Inflammatory macrophage (primary cell): Measurements from ENCODE around the gene APOBEC3H.
"Not testable (repeated sequence)": the region's sequence is repeated elsewhere in the genome, so short reads cannot be mapped to it uniquely, and the experiment has no call there.

ENCODE experiments used
- DNase-seq, 2 donors: peaks; one replicate each; pipeline ENCODE4 v3.0.0-alpha.2; 2020 to 2022
- total RNA-seq, 18 experiments: gene quantifications; one replicate each; lab custom pipeline; 2026; ENCODE audit warnings: mixed read lengths in 6 of 18, inconsistent platforms in 2 of 18; lab: John Stamatoyannopoulos, UW

APOBEC3H gene
- total RNA-seq: 0 to 0.98 (median 0.17) reads per million in 18 experiments

DNA sequence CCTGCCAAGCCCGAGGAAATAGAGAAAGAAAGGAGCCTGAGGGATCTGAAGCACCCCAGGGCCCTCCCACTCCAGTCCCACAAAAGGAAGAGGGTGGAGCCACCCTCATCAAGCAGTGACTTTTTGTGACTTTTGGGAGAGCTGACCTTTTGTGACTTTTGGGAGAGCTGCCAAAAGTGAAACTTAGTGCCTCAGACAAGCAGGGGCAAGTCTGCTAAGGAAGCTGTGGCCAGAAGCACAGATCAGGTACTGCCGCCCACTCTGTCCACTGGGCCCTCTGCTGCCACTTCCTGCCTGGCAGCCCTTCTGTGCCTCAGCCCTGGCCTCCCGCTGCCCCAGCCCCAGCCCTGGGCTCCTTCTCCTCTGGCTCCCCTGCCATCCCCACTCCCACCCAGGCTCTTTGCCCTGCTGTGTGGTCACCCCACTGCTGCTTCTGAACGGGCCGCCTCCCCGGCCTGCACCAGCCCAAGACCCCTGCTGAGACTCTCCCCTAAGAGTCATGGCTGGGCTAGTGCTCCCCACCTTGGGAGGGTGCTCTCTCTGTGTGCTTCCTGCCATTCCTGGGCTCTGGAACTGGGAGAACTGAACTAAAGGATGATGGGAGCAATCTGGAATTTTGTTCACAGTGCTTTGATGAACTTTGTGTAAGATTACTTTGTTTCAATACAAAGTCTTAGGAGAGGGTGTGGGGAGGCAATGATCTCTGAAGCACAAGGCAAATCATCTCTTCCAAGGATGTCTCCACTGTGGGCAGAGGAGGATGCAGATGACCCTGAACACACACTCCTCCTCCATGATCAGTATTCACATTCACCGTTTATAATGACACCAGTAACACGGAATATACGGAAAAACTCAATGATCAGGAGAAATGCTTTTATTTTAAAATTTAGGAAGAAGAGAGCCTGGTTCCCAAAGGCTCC is at the start of gene APOBEC3H:
APOBEC3H (plus strand) TSS at position 147 of the 923 bp plus-strand sequence. CDS start 3,035 bp downstream, outside the sequence.
- peak; percentile 55 to 68 for DNase-seq

DNA sequence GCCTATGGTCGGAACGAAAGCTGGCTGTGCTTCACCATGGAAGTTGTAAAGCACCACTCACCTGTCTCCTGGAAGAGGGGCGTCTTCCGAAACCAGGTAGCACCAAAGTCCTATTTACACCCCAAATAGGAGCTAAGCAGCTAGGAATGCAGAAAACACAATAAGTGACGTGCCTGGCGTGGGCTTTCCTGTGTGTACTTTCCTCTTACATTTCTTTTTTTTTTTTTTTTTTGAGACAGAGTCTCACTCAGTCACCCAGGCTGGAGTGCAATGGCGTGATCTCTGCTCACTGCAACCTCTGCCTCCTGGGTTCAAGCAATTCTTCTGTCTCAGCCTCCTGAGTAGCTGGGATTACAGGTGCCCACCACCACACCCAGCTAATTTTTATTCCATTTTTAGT is 47.6 kb upstream of the APOBEC3H start:
- not testable (repeated sequence) for DNase-seq

DNA sequence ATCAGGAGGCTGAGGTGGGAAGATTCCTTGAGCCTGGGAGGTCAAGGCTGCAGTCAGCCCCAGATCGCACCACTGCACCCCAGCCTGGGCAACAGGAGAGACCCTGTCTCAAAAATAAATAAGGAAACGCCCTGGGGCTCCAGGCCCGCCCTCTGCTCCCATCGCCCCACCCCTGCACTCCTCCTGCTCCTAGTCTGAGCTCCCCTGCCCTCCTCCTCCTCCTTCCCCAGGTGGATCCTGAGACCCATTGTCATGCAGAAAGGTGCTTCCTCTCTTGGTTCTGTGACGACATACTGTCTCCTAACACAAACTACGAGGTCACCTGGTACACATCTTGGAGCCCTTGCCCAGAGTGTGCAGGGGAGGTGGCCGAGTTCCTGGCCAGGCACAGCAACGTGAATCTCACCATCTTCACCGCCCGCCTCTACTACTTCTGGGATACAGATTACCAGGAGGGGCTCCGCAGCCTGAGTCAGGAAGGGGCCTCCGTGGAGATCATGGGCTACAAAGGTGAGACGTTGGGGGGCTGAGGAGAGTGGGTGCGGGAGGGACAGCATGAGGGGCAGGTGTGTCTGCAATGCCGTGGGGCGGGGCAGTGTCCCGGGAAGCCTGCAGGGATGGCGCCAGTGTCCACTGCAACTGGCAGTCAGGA is 45.1 kb upstream of the APOBEC3H start:
- DNase-seq: not testable (repeated sequence)

DNA sequence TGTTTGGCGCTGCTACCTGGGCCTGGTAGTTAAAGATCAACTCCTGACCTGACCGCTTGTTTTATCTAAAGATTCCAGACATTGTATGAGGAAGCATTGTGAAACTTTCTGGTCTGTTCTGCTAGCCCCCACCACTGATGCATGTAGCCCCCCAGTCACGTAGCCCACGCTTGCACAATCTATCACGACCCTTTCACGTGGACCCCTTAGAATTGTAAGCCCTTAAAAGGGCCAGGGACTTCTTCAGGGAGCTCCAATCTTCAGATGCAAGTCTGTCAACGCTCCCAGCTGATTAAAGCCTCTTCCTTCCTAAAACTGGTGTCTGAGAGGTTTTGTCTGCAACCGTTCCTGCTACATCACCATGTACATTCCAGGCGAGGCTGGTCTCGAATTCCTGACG is 41.4 kb upstream of the APOBEC3H start:
- no peak for DNase-seq

DNA sequence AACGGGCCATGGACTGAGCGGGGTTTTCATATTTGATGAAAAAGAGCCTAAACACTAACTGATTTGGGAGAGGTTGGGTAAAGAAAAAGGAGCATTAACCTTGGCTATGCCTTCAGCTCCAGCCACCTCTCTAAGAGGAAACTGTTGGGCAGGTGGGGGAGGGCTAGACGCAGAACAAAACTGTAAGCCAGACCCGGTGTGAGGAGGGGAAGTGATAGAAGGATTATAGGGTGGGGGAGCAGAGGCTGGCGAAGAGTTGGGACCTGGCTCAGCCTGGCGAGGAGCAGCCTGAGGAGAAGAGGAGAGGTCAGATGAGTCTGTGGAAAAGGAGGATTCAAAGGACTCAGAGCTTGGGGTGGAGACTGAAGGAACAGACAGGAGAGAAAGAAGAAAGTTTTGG is 35.8 kb upstream of the APOBEC3H start:
- DNase-seq: not testable (repeated sequence)

DNA sequence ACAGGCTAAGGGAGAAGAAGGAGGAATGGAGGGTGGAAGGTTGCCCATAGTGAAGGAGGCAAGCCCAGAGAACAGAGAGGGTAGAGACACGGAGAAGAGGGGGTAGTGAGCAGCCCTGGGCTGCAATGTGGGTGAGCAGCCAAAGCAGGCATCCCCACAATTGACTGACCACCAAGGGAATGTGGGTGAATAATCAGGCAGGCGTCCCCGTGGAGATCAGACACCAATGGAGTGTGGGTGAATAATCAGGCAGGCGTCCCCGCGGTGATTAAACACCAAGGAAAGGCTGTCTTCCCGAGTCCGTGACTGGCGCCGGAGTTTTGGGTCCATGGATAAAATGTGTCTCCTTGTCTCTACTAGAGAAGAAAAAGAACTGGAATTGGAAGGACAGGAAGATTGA is 35.1 kb upstream of the APOBEC3H start:
- DNase-seq: not testable (repeated sequence)

DNA sequence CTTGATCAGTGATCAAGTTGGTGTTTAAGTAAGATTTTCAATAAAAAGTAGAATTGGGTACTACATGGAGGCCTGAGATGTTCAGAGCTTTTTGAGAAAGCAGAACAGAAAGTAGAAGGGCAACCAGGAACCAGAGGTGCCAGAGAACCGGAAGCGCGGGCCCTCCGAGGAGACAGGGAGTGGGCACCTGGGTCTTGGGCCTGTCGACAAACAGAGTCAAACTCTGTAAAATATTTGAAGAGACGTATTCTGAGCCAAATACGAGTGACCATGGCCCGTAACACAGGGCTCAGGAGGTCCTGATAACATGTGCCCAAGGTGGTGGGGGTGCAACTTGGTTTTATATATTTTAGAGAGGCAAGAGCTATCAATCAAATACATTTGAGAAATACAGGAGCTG is 33.1 kb upstream of the APOBEC3H start:
- not testable (repeated sequence) for DNase-seq

DNA sequence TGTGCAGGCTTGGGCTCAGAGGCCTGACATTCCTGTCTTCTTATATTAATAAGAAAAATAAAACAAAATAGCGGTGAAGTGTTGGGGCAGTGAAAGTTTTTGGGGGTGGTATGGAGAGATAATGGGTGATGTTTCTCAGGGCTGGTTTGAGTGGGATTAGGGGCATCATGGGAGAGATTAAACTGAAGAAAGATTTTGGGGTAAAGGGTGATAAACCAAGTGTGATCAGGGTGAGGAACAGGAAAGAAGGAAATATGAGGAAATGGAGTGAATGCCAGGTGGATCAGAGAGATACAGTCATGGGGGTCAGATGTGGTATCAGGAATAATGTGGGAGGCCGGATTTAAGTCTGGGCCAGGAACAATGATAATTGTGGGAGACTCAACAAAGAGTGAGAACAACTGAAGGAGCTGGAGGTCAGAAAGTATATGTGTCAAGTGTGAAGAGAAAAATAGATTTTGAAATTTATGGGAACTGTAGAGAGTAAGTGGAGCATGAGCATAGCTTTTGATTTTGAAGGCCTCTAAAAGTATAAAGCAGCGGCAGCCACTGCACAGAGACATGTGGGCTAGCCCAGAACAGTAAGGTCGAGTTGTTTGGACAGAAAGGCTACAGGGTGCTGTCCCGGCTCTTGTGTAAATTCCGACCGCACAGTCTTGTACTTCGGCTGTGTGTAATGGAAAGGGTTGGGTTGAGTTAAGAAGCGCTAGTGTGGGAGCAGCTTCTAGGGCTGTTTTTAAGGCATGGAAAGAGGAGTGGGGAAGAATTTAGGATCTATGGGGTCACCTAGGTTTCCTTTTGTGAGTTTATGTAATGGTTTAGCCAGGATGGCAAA is 30.4 kb upstream of the APOBEC3H start:
- not testable (repeated sequence) for DNase-seq

DNA sequence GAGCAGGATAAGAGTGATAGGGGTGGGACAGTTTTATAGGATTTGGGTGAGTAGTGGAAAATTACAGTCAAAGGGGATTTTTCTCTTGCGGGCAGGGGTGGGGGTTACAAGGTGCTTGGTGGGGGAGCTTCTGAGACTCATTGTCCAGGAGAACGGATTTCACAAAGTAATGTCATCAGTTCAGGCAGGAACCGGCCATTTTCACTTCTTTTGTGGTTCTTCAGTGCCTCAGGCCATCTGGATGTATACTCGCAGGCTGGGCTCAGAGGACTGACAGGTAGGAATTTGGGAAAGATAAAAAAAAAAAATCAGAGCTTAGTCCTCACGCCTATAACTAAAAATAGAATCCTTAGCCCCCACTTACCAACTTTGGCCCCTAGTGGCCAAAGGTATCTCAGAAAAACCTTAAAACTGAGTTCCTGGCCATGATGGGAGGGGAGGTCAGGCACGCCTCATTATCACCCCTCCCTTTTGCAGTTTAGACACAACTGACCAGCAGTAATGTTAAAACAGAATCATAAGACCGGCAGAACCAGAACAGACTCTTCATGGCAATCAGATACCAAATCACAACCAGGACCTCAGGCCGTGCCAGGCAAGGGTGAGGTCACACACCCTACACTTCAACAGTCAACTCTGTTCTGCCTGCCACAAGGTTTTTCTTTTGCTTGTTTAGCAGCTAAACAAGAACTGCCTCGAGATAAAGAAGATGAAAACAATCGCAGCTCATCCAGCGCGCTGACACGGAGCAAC is 28.8 kb upstream of the APOBEC3H start:
- DNase-seq: no peak

DNA sequence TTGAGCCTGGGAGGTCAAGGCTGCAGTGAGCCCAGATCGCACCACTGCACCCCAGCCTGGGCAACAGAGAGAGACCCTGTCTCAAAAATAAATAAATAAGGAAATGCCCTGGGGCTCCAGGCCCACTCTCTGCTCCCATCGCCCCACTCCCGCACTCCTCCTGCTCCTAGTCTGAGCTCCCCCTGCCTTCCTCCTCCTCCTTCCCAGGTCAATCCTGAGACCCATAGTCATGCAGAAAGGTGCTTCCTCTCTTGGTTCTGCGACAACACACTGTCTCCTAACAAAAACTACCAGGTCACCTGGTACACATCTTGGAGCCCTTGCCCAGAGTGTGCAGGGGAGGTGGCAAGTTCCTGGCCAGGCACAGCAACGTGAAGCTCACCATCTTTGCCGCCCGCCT is 26.9 kb upstream of the APOBEC3H start:
- no peak for DNase-seq

DNA sequence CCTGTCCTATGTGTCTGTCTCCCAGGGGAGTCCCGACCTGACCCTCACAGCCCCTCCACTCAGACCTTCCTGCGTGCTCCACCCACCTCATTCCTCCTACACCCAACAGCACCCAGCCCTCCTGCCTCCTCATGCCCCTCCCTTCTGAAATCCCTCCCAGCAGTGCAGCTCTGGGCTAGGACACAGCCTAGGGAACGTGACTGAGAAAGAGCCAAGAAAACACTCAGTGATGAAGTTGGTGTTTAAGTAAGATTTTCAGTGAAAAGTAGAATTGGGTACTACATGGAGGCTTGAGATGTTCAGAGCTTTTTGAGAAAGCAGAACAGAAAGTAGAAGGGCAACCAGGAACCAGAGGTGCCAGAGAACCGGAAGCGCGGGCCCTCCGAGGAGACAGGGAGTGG is 24.5 kb upstream of the APOBEC3H start:
- DNase-seq: peak in 1 of 2 donors; percentile 43

DNA sequence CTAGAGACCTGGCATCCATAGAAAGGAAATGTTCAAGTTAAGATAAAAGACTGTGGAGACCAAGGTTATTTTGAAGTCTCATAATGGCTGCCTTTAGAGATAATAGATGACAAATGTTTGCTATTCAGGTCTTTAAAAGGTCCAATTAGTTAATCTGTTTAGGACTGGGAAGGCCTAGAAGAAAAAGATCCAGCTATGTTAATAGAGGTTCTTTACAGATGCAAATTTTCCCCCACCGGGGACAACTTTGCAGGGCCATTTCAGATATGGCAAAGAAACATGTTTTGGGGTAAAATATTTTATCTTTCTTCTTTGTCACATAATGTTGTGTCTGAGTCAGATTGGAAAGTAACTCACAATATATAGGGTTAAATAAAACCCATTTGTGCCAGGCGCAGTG is 23.1 kb upstream of the APOBEC3H start:
- DNase-seq: no peak

DNA sequence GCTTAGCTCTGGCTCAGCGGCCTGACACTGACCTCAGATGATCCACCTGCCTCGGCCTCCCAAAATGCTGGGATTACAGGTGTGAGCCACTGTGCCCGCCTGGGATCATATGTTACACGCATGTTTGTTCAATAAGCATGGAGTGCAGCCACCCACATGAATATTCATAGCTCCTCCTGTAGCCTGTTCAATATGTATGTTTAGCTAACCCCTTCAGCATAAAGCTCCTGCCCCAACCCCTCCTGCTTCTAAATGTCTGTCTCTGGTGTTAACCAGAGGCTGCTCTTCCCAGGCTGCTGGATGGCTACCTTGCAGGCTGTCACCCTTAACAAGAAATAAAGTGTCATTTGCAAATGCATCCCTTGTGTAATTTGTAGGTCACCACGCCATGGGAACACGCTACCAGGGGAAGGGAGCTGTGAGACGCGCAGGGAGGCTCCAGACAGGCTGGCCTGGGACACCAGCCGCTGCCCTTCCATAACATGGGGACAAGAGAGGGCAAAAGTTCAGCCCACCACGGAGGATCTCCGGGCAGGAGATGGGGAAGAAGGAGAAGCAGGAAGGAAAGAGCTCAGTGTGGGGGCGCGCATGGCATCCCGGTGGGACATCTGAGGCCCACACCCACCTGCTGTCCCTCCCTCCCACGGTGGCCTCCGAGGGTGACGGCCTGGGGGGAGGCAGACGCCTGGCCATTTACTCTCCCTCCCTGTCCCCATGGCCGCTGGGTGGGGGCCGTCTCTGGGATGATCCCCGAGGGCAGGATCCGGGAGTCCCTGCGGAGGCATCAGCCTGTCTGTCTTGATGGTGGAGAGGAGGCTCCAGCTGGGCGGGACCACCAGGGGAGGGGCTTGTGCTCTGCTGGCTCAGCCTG is 20.7 kb upstream of the APOBEC3H start:
- not testable (repeated sequence) for DNase-seq

DNA sequence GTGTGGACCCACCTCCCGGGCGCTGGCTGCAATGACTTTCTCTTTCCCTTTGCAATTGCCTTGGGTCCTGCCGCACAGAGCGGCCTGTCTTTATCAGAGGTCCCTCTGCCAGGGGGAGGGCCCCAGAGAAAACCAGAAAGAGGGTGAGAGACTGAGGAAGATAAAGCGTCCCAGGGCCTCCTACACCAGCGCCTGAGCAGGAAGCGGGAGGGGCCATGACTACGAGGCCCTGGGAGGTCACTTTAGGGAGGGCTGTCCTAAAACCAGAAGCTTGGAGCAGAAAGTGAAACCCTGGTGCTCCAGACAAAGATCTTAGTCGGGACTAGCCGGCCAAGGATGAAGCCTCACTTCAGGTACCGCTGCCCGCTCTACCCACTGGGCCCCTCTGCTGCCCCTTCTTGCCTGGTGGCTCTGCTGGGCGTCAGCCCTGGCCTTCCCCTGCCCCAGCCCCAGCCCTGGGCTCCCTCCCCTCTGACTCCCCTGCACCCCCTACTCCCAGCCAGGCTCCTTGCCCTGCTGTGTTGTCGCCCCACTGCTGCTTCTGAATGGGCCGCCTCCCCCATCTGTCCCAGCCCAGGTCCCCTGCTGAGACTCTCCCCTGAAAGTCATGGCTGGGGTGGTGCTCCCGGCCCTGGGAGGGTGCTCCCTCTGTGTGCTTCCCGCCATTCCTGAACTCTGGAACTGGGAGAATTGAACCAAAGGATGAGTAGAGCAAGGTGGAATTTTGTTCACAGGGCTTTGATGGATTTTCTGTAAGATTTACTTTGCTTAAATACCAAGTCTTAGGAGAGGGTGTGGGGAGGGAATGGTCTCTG is 19.8 kb upstream of the APOBEC3H start, which contains the start of gene APOBEC3G:
APOBEC3G (plus strand) TSS at position 250 of the 815 bp plus-strand sequence; CDS start at position 337, 87 bp downstream.
- peak; percentile 76 to 81 for DNase-seq

DNA sequence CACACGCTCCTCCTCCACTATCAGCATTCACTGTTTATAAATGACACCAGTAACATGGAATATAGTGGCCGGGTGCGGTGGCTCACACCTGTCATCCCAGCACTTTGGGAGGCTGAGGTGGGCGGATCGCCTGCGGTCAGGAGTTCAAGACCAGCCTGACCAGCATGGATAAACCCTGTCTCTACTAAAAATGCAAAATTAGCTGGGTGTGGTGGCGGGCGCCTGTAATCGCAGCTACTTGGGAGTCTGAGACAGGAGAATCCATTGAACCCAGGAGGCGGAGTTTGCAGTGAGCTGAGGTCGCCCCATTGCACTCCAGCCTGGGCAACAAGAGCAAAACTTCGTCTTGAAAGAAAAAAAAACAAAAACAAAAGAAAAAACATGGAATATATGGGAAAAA is 19.1 kb upstream of the APOBEC3H start:
- DNase-seq: not testable (repeated sequence)

DNA sequence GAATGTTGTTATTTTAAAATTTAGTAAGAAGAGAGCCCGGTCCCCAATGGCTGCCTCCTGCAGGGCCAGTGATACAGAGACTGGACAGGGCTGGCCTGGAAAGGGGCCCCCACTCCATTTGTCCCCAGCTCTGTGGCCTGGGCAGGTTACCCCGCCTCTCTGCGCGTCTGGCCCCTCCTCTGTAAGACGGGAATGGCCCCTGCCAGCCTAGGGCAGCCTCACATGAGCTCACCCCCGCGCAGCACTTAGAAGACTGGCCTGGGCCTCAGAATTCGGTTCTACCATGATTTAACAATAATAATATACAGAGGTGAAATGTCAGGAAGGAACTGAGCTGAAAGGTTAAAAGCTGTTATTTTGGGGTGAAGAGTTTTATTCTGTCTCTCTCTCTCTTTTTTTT is 18.7 kb upstream of the APOBEC3H start:
- no peak for DNase-seq

DNA sequence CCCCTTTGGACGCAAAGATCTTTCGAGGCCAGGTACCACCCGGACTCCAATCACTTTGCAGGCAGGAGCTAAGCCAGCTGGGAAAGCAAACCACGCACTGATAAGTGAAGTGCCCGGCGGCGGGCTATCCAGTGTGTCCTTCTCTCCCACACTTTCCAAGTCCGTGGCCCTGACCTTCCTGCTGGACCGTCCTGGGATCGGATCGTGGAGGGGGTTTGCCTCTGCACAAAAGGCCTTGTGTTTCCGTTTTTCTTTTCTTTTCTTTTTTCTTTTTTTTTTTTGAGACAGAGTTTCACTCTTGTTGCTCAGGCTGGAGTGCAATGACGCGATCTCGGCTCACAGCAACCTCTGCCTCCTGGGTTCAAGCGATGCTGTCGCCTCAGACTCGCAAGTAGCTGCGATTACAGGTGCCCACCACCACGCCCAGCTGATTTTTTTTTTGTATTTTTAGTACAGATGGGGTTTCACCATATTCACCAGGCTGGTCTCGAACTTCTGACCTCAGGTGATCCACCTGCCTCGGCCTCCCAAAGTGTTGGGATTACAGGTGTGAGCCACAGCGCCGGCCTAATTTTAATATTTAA is 17.9 kb upstream of the APOBEC3H start:
- DNase-seq: not testable (repeated sequence)

DNA sequence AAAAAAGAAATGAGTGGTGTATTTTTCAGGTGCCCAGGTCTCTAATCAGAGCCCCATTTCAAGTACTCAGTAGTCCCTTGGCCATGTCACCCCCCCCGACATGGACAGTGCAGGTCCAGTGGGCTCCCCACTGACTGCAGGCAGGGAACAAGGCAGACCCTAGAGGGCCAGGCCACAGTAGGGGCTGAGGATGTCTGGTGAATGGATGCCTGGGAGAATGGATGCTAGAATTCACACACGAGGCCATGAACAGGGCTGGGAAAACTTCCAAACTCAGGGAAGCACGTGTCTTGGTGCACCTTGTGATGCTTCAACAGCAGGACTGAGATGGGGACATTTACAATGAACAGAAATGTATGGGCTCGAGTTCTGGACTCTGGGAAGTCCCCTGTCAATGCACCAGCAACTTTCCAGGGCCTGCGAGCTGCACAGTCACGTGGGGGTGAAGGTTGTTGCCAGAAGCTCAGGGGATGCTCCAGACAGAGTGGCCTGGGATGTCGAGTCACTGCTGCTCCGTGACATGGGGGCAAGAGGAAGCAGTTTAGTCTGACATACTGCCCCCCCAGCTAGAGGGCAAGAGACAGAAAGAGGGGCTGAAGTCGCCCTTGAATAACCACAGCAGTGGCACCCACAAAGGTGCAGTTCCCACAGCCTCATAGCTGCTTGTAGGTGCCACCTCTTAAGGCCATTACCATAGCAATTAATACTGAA is 16.8 kb upstream of the APOBEC3H start:
- no peak for DNase-seq

DNA sequence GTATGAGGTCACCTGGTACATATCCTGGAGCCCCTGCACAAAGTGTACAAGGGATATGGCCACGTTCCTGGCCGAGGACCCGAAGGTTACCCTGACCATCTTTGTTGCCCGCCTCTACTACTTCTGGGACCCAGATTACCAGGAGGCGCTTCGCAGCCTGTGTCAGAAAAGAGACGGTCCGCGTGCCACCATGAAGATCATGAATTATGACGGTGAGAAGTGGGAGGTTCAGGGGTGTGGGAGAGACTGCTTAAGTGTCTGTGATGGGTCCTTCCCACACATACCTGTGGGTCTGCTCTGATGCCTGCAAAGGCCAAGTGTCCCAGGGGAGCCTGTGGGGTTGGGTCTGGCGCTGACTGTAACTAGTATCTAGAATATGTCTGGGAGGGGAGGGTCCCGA is 16.0 kb upstream of the APOBEC3H start:
- DNase-seq: no peak
